HCT116 (cell line): Measurements from ENCODE around the gene SHC1.

Experiments
- EZH2 ChIP-seq: fragments of 200-600 bp; sonication (generic); IDR thresholded peaks from 2 replicates; pipeline ENCODE4 v1.6.1; 2017; ENCODE audit warnings: antibody characterized with exemption, mixed run types
- JUND ChIP-seq: IDR thresholded peaks from 2 replicates; pipeline ENCODE4 v1.6.1; 2012
- POLR2A ChIP-seq: IDR thresholded peaks from 2 replicates; pipeline ENCODE4 v1.7.0; 2011; ENCODE audit warnings: borderline replicate concordance; ENCODE audit not compliant: insufficient read depth, insufficient read length; ENCODE audit errors: extremely low read depth
- POLR2AphosphoS5 ChIP-seq: IDR thresholded peaks from 2 replicates; pipeline ENCODE4 v1.6.1; 2011; ENCODE audit warnings: mild to moderate bottlenecking, low read depth, low read length, moderate library complexity
- ZNF274 ChIP-seq: fragments of 200-500 bp; sonication (Bioruptor generic); IDR thresholded peaks from 2 replicates; pipeline ENCODE4 v1.6.1; 2014; ENCODE audit warnings: mild to moderate bottlenecking, low read depth, low read length, inconsistent platforms
- TF ChIP-seq, protein P1 (sequence below), 3 experiments: fragments of 200-600 bp in 1 of 3; sonication (generic) in 1 of 3; IDR thresholded peaks in 2 of 3; conservative IDR thresholded peaks in 1 of 3; 2 replicates each; pipeline ENCODE4 v1.5.1; 2012 to 2017; ENCODE audit warnings: low read depth in 2 of 3, low read length in 2 of 3, antibody characterized with exemption in 1 of 3, borderline replicate concordance in 1 of 3, control low read depth in 1 of 3, mild to moderate bottlenecking in 1 of 3, mixed read lengths in 1 of 3, mixed run types in 1 of 3, moderate library complexity in 1 of 3; ENCODE audit not compliant: insufficient read depth in 1 of 3

GRCh38 chr1:155007251-155007828 lies 36.8 kb upstream of the SHC1 start:
- TF ChIP-seq ZNF274 (no peak), JUND (no peak), POLR2A (no peak), POLR2AphosphoS5 (no peak), EZH2 (no peak)
- TF ChIP-seq, protein P1, sequence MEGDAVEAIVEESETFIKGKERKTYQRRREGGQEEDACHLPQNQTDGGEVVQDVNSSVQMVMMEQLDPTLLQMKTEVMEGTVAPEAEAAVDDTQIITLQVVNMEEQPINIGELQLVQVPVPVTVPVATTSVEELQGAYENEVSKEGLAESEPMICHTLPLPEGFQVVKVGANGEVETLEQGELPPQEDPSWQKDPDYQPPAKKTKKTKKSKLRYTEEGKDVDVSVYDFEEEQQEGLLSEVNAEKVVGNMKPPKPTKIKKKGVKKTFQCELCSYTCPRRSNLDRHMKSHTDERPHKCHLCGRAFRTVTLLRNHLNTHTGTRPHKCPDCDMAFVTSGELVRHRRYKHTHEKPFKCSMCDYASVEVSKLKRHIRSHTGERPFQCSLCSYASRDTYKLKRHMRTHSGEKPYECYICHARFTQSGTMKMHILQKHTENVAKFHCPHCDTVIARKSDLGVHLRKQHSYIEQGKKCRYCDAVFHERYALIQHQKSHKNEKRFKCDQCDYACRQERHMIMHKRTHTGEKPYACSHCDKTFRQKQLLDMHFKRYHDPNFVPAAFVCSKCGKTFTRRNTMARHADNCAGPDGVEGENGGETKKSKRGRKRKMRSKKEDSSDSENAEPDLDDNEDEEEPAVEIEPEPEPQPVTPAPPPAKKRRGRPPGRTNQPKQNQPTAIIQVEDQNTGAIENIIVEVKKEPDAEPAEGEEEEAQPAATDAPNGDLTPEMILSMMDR (IDR thresholded peaks at IDR 0.05 in 2 of 3, conservative IDR thresholded peaks at IDR 0.05 in 1 of 3; ENCODE audit: borderline replicate concordance in 1 of 3, insufficient read depth in 1 of 3, low read depth in 2 of 3, low read length in 2 of 3): no peak
